ENCODE data around the gene GIGYF2. TPM values are rescaled to one million over a fixed set of nuclear protein-coding genes. Genes with fewer than 3 reads are reported as not detected.

The GIGYF2 gene
- total RNA-seq, 1 donor from 2014 or later = 59.9 TPM

DNA sequence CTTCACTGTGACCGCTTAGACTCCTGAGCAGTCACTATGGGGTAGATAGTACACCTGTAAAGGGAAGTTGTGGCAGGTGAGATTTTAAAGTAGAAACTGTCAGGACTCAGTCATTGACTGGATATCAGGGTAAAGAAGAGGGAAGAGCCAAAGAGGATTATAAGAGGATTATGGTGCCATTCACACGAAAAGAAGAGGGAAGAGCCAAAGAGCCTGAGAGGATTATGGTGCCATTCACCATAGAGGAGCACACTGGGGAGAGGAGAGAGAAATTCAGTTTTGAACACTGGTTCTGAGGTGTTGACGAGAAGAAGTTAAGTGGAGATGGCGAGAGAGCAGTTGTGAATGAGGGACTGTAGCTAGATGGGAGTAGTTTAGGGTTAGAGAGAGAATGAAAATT lies 96.1 kb downstream of the GIGYF2 start:
- peaks cover 5% of the 10 kb centered on the region for H3K4me1 ChIP-seq
- DNase-seq = no peak
- H3K27ac ChIP-seq (replicated peaks) = no peak overlapping the region
- no peaks in the 10 kb centered on the region for H3K9me3 ChIP-seq (replicated peaks)
- peaks cover 77% of the 10 kb centered on the region for H3K36me3 ChIP-seq
- H3K4me3 ChIP-seq = no peak overlapping the region
- TF ChIP-seq, protein P1, sequence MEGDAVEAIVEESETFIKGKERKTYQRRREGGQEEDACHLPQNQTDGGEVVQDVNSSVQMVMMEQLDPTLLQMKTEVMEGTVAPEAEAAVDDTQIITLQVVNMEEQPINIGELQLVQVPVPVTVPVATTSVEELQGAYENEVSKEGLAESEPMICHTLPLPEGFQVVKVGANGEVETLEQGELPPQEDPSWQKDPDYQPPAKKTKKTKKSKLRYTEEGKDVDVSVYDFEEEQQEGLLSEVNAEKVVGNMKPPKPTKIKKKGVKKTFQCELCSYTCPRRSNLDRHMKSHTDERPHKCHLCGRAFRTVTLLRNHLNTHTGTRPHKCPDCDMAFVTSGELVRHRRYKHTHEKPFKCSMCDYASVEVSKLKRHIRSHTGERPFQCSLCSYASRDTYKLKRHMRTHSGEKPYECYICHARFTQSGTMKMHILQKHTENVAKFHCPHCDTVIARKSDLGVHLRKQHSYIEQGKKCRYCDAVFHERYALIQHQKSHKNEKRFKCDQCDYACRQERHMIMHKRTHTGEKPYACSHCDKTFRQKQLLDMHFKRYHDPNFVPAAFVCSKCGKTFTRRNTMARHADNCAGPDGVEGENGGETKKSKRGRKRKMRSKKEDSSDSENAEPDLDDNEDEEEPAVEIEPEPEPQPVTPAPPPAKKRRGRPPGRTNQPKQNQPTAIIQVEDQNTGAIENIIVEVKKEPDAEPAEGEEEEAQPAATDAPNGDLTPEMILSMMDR (IDR thresholded peaks at IDR 0.05; ENCODE audit: borderline replicate concordance) = no peak
- no peaks in the 10 kb centered on the region for H3K27me3 ChIP-seq (ENCODE audit: low read depth)
- intact Hi-C loops (cut with micrococcal nuclease) = no loop called here

DNA sequence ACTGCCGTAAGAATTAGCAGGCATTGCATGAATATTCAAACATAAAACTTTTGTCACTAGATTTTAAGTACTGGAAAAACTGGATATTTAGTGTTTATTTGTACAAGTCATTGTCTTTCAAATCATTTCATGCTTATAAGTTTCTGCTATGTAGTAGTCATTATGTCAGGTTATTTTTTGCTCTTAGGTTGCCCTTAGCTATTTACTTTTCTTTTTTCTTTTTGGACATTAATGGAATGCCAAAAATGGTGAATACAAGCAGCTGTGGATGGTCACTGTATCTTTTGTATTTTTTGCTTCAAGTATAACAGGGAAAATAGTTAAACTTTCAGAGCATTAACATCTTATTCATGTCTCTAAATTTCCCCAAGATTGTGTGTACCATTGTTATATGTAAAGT lies 97.8 kb downstream of the GIGYF2 start:
- Histone ChIP-seq H3K27me3 (ENCODE audit: low read depth) (no peaks in the 10 kb centered on the region), H3K9me3 (replicated peaks) (no peaks in the 10 kb centered on the region), H3K4me3 (no peak overlapping the region), H3K36me3 (peaks cover 80% of the 10 kb centered on the region), H3K4me1 (no peaks in the 10 kb centered on the region), H3K27ac (replicated peaks) (no peak overlapping the region)
- DNase-seq = no peak
- TF ChIP-seq, protein P1 (IDR thresholded peaks at IDR 0.05; ENCODE audit: borderline replicate concordance) = no peak
- intact Hi-C loops (cut with micrococcal nuclease) = no loop called here

DNA sequence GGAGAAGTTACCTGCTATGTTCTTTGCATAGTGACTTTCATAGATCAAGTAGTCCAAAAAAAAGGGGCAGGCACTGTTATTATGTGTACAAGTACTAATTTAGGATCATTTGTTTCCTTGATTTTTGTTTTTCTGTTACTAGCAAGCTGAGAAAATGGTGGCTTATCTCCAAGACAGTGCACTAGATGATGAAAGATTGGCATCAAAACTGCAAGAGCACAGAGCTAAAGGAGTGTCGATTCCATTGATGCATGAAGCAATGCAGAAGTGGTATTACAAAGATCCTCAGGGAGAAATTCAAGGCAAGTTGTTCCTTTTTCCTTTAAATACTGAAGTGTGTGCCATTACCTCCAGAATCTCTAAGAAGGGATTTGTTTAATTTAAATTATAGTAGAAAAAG lies 98.8 kb downstream of the GIGYF2 start:
- DNase-seq = no peak
- H3K4me1 ChIP-seq = no peaks in the 10 kb centered on the region
- TF ChIP-seq, protein P1 (IDR thresholded peaks at IDR 0.05; ENCODE audit: borderline replicate concordance) = no peak
- no peak overlapping the region for H3K4me3 ChIP-seq
- peaks cover 77% of the 10 kb centered on the region for H3K36me3 ChIP-seq
- H3K27ac ChIP-seq (replicated peaks) = no peak overlapping the region
- intact Hi-C loops (cut with micrococcal nuclease) = no loop called here
- H3K27me3 ChIP-seq (ENCODE audit: low read depth) = no peaks in the 10 kb centered on the region
- H3K9me3 ChIP-seq (replicated peaks) = no peaks in the 10 kb centered on the region

GRCh38 chr2:232798187-232798586 lies 101.1 kb downstream of the GIGYF2 start:
- Histone ChIP-seq H3K4me1 (no peaks in the 10 kb centered on the region), H3K27ac (replicated peaks) (no peak overlapping the region), H3K9me3 (replicated peaks) (peaks cover 17% of the 10 kb centered on the region), H3K36me3 (peaks cover 72% of the 10 kb centered on the region), H3K27me3 (ENCODE audit: low read depth) (no peaks in the 10 kb centered on the region), H3K4me3 (no peak overlapping the region)
- intact Hi-C loops (cut with micrococcal nuclease) = no loop called here
- DNase-seq = no peak
- TF ChIP-seq, protein P1 (IDR thresholded peaks at IDR 0.05; ENCODE audit: borderline replicate concordance) = no peak

DNA sequence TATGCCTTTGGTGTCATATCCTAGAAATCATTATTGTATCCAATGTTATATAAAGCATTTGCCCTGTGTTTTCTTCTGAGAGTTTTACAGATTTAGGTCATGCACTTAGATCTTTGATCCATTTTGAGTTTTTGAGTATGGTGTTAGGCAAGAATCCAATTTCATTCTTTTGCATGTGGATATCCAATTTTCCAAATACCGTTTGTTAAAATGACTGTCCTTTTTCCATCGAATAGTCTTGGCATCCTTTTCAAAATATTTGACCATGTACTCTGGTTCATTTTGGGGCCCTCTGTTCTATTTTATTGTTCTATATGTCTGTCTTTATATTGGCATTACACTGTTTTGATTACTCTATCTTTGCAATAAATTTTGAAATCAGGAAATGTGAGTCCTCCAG lies 103.0 kb downstream of the GIGYF2 start:
- intact Hi-C loops (cut with micrococcal nuclease) = no loop called here

More for the DNA sequence above, 103.0 kb downstream of the GIGYF2 start:
- peaks cover 17% of the 10 kb centered on the region for H3K9me3 ChIP-seq (replicated peaks)
- no peaks in the 10 kb centered on the region for H3K27me3 ChIP-seq (ENCODE audit: low read depth)
- DNase-seq = no peak
- TF ChIP-seq, protein P1 (IDR thresholded peaks at IDR 0.05; ENCODE audit: borderline replicate concordance) = no peak
- peaks cover 52% of the 10 kb centered on the region for H3K36me3 ChIP-seq
- no peaks in the 10 kb centered on the region for H3K4me1 ChIP-seq
- no peak overlapping the region for H3K4me3 ChIP-seq
- no peak overlapping the region for H3K27ac ChIP-seq (replicated peaks)
